Esophagus squamous epithelium (tissue), 4 donors: ENCODE data around the gene KLK15.

Source experiments
- CTCF ChIP-seq, 6 experiments: fragments of 450-650 bp in 4 of 6; fragments of 200-600 bp in 2 of 6; sonication (generic) in 2 of 6; IDR thresholded peaks; one replicate each; pipeline ENCODE4 v1.5.1; 2016 to 2019; ENCODE audit warnings: antibody characterized with exemption in 6 of 6, mild to moderate bottlenecking in 4 of 6, moderate library complexity in 4 of 6
- POLR2A ChIP-seq, 4 donors: fragments of 450-650 bp; IDR thresholded peaks; one replicate each; pipeline ENCODE4 v1.6.1; 2017; ENCODE audit warnings: antibody characterized with exemption in 4 of 4, mild to moderate bottlenecking in 4 of 4, moderate library complexity in 3 of 4

- TF ChIP-seq POLR2A (IDR thresholded peaks at IDR 0.05) (no peak), CTCF (IDR thresholded peaks at IDR 0.05) (no peak)
Observed at GRCh38 chr19:50854636-50855410, 21.4 kb upstream of the KLK15 start, which contains the start of gene KLK3.
